ENCODE data around the gene UPF1.

Gene UPF1

GRCh38 chr19:18854982-18855381 lies 23.2 kb downstream of the UPF1 start:
- no peak for TF ChIP-seq GATA2 (IDR thresholded peaks at IDR 0.05; ENCODE audit: low read depth, low read length)
- no peak for TF ChIP-seq GATA3 (IDR thresholded peaks at IDR 0.05; ENCODE audit: low read depth, low read length)

DNA sequence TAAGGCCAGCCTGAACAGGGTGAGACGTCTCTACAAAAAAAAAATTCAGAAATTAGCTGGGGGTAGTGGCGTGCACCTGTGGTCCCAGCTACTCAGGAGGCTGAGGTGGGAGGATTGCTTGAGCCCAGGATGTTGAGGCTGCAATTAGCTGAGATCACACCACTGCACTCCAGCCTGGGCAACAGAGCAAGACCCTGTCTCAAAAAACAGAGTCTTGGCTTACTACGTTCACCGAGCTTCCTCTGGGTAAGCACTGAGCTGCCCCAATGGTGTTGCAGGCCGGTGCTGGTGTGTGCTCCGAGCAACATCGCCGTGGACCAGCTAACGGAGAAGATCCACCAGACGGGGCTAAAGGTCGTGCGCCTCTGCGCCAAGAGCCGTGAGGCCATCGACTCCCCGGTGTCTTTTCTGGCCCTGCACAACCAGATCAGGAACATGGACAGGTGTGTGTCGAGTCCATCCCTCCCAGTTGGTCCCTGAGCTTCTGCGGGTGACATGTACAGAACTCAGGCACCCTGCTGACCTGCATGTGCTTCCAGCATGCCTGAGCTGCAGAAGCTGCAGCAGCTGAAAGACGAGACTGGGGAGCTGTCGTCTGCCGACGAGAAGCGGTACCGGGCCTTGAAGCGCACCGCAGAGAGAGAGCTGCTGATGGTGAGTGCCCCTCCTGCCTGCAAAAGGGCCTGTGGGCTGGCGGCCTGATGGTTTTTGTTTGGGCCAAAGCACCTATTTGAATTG lies 24.1 kb downstream of the UPF1 start:
- no peak for TF ChIP-seq GATA2 (IDR thresholded peaks at IDR 0.05; ENCODE audit: low read depth, low read length)
- no peak for TF ChIP-seq GATA3 (IDR thresholded peaks at IDR 0.05; ENCODE audit: low read depth, low read length)

DNA sequence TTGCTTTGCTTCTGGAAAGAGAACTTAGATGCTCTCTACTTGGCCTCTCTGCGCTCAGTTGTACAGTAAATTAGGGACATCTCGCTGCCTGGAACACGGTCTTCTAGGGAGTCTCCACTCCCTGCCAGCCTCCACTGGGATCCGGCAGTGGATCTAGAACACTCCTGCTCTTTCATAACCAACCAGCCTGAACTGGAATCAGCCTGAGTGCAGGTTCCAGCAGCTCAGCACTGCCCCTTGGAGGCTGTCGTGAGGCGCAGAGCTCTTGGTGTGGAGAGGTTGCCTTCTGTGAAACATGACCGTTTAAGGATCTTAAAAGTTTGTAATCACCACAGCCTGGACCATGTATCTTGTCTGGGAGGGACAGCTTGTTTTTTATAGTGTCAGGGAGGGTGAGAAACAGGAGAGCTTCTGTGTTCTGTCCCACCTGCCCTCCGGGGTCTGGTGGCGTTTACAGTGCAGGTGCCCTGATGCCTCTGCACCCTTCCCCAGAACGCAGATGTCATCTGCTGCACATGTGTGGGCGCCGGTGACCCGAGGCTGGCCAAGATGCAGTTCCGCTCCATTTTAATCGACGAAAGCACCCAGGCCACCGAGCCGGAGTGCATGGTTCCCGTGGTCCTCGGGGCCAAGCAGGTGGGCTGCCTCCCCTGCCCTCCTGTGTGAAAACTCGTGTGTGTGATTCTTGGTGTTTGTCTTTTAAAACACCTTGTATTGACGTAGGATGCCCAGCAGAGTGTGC lies 24.8 kb downstream of the UPF1 start:
- TF ChIP-seq GATA3 (IDR thresholded peaks at IDR 0.05; ENCODE audit: low read depth, low read length) (no peak), GATA2 (IDR thresholded peaks at IDR 0.05; ENCODE audit: low read depth, low read length) (no peak)

DNA sequence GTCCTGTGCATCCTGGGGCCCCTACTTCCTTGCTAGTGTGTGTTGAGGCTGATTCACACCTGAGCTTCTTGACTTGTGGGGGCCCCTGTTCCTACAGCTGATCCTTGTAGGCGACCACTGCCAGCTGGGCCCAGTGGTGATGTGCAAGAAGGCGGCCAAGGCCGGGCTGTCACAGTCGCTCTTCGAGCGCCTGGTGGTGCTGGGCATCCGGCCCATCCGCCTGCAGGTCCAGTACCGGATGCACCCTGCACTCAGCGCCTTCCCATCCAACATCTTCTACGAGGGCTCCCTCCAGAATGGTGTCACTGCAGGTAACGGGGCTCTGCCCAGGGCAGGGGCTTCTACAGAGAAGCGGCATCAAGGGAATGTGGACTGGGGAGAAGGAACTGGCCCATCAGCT lies 25.5 kb downstream of the UPF1 start:
- TF ChIP-seq GATA2 (IDR thresholded peaks at IDR 0.05; ENCODE audit: low read depth, low read length) = no peak
- no peak for TF ChIP-seq GATA3 (IDR thresholded peaks at IDR 0.05; ENCODE audit: low read depth, low read length)

DNA sequence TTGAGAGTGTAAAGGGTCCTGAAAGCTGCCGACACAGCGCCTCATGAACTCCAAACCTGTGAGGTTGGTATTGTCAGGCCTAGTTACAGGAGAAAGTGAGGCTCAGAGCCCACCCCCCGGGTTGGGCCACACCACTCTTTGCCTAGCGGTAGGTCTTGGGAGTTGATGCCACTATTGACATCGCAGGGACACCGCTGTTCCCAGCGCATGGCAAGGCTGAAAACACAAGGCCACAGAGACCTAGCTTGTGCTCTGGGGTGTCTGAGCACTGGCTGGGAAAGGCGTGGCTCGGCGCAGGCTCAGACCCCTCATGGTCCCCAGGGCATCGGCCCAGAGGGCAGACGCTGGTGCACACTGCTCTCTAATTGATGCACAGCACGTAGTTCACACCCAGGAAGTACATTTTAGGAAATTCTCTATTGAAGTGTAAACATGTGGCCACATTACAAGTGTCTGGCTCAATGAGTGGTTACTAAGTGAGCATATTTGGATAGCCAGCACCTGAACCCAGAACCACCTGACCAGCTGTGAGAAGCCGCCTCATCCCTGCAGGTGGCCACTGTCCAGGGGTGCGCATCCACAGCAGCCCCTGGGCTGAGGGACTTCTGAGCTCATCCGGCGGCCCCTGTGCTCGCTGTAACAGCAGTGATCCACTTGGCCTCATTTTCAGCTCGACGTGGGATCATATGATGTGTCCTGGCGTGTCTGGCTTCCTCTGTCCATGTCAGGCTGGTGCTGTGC lies 27.3 kb downstream of the UPF1 start:
- TF ChIP-seq GATA2 (IDR thresholded peaks at IDR 0.05; ENCODE audit: low read depth, low read length) (no peak), GATA3 (IDR thresholded peaks at IDR 0.05; ENCODE audit: low read depth, low read length) (no peak)

GRCh38 chr19:18859676-18860301 lies 28.0 kb downstream of the UPF1 start:
- TF ChIP-seq GATA2 (IDR thresholded peaks at IDR 0.05; ENCODE audit: low read depth, low read length) (no peak), GATA3 (IDR thresholded peaks at IDR 0.05; ENCODE audit: low read depth, low read length) (no peak)

- TF ChIP-seq GATA2 (IDR thresholded peaks at IDR 0.05; ENCODE audit: low read depth, low read length) (no peak), GATA3 (IDR thresholded peaks at IDR 0.05; ENCODE audit: low read depth, low read length) (no peak)
Measured at GRCh38 chr19:18860302-18860700, 28.5 kb downstream of the UPF1 start.

GRCh38 chr19:18860725-18861124 lies 29.0 kb downstream of the UPF1 start:
- TF ChIP-seq GATA2 (IDR thresholded peaks at IDR 0.05; ENCODE audit: low read depth, low read length) = no peak
- no peak for TF ChIP-seq GATA3 (IDR thresholded peaks at IDR 0.05; ENCODE audit: low read depth, low read length)

DNA sequence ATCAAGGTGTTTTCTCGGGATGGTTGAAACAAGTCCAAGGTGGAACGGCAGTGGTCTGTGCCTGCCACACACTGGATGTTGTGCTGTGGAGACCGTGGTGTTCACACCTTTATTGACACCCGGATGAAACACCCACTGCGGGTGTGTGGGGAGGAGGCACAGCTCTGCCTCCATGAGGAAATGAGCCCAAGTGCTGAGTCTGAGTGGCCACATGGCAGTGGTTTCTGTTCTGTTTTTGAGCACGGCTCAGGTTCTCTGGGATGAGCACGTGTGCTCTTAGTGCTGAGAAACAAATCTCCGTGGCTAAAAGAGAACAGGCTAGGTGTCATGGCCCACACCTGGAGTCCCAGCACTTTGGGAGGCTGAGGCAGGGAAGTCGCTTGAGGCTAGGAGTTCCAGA lies 29.5 kb downstream of the UPF1 start:
- TF ChIP-seq GATA3 (IDR thresholded peaks at IDR 0.05; ENCODE audit: low read depth, low read length) = no peak
- no peak for TF ChIP-seq GATA2 (IDR thresholded peaks at IDR 0.05; ENCODE audit: low read depth, low read length)

- TF ChIP-seq GATA3 (IDR thresholded peaks at IDR 0.05; ENCODE audit: low read depth, low read length) (no peak), GATA2 (IDR thresholded peaks at IDR 0.05; ENCODE audit: low read depth, low read length) (no peak)
Measured at GRCh38 chr19:18861917-18862316, 30.2 kb downstream of the UPF1 start.

GRCh38 chr19:18862976-18863842 lies 31.4 kb downstream of the UPF1 start:
- no peak for TF ChIP-seq GATA2 (IDR thresholded peaks at IDR 0.05; ENCODE audit: low read depth, low read length)
- no peak for TF ChIP-seq GATA3 (IDR thresholded peaks at IDR 0.05; ENCODE audit: low read depth, low read length)

- TF ChIP-seq GATA2 (IDR thresholded peaks at IDR 0.05; ENCODE audit: low read depth, low read length) (no peak), GATA3 (IDR thresholded peaks at IDR 0.05; ENCODE audit: low read depth, low read length) (no peak)
Measured at GRCh38 chr19:18863843-18864362, 32.1 kb downstream of the UPF1 start.
